A549 (cell line): Measurements from ENCODE around the gene CAMTA1. TPM values are rescaled to one million over a fixed set of nuclear protein-coding genes. Genes with fewer than 3 reads are reported as not detected.

Experiments used
- ATAC-seq, 2 experiments: fragments of 200-7000 bp in 1 of 2; fragments of >200 bp in 1 of 2; cut with Nextera tagmentation in 1 of 2; cut with Tn5 transposase in 1 of 2; 3 replicates each; pipeline versions ENCODE4 v1.8.0 to v1.9.1; 2018 to 2020; ENCODE audit warnings: mild to moderate bottlenecking in 1 of 2, moderate library complexity in 1 of 2
- CTCF ChIA-PET: fragments of 300-600 bp; sonication (Branson Sonifier 250); formaldehyde crosslinking; extraction: SDS; loops from one replicate; lab custom pipeline; 2021; ENCODE audit warnings: antibody characterized with exemption, inconsistent platforms; lab: Yijun Ruan, JAX
- POLR2A ChIA-PET: fragments of 350-600 bp; formaldehyde crosslinking; extraction: SDS; loops from one replicate; lab custom pipeline; 2021; ENCODE audit warnings: antibody characterized with exemption, inconsistent platforms; lab: Yijun Ruan, JAX
- DNase-seq, 2 experiments: peaks; one replicate each; pipeline versions ENCODE4 v3.0.0 to v3.0.0-alpha.2; 2011 to 2016; ENCODE audit warnings: low read depth in 1 of 2, low spot score in 1 of 2
- FAIRE-seq: peaks from 2 replicates; lab custom pipeline; 2011; peaks lifted over from hg19 to GRCh38; lab: Jason Lieb, UNC
- H3K27ac ChIP-seq, 2 experiments: fragments of >200 bp; sonication (Bioruptor Twin); formaldehyde crosslinking; 3 replicates each; pipeline ENCODE4 v1.5.1; 2016 to 2017
- H3K4me1 ChIP-seq: fragments of >200 bp; sonication (Bioruptor Twin); formaldehyde crosslinking; 3 replicates; pipeline ENCODE4 v1.6.1; 2016
- H3K4me2 ChIP-seq: fragments of >200 bp; sonication (Bioruptor Twin); formaldehyde crosslinking; 3 replicates; pipeline ENCODE4 v1.6.1; 2016
- H3K4me3 ChIP-seq: fragments of >200 bp; sonication (Bioruptor Twin); formaldehyde crosslinking; 3 replicates; pipeline ENCODE4 v1.5.1; 2016
- H3K9me3 ChIP-seq: fragments of >200 bp; sonication (Bioruptor Twin); formaldehyde crosslinking; 3 replicates; pipeline ENCODE4 v1.6.1; 2016
- CBX8 ChIP-seq: fragments of 200-600 bp; sonication (generic); IDR thresholded peaks from 2 replicates; pipeline ENCODE4 v1.6.1; 2016
- EHF ChIP-seq: fragments of 250-450 bp; sonication (Bioruptor Pico); IDR thresholded peaks from 2 replicates; pipeline ENCODE4 v1.5.0; 2020; ENCODE audit warnings: mild to moderate bottlenecking
- ESRRA ChIP-seq: fragments of 150-350 bp; IDR thresholded peaks from 2 replicates; pipeline ENCODE4 v1.6.1; 2014; ENCODE audit warnings: mild to moderate bottlenecking, low read length, borderline replicate concordance
- FOXS1 ChIP-seq: fragments of 250-450 bp; sonication (Bioruptor Pico); IDR thresholded peaks from 2 replicates; pipeline ENCODE4 v1.5.0; 2020; ENCODE audit warnings: mild to moderate bottlenecking, moderate library complexity
- HOXB13 ChIP-seq: fragments of 250-450 bp; sonication (Bioruptor Pico); IDR thresholded peaks from 2 replicates; pipeline ENCODE4 v1.5.0; 2020; ENCODE audit warnings: low read depth, mild to moderate bottlenecking, moderate library complexity
- JUN ChIP-seq, 2 experiments: fragments of >200 bp; sonication (Bioruptor Twin); formaldehyde crosslinking; IDR thresholded peaks; 2 replicates in 1 of 2; 3 replicates in 1 of 2; pipeline ENCODE4 v1.6.1; 2016 to 2017
- KDM1A ChIP-seq: fragments of 200-600 bp; sonication (generic); IDR thresholded peaks from 2 replicates; pipeline ENCODE4 v1.6.1; 2016; ENCODE audit warnings: low read depth, mild to moderate bottlenecking
- KDM5A ChIP-seq: fragments of 200-600 bp; sonication (generic); IDR thresholded peaks from 2 replicates; pipeline ENCODE4 v1.6.1; 2016; ENCODE audit warnings: antibody characterized with exemption, mild to moderate bottlenecking
- MAZ ChIP-seq: fragments of 150-350 bp; IDR thresholded peaks from 2 replicates; pipeline ENCODE4 v1.6.1; 2014; ENCODE audit warnings: antibody characterized with exemption, low read depth, low read length, borderline replicate concordance
- POLR2AphosphoS2 ChIP-seq: conservative IDR thresholded peaks from 2 replicates; pipeline ENCODE4 v1.6.1; 2012; ENCODE audit warnings: low read length, improper control_type of control experiment, inconsistent platforms
- SMC3 ChIP-seq: fragments of >200 bp; sonication (Bioruptor Twin); formaldehyde crosslinking; IDR thresholded peaks from 3 replicates; pipeline ENCODE4 v1.6.1; 2018; ENCODE audit warnings: inconsistent platforms
- TFCP2L1 ChIP-seq: fragments of 250-450 bp; sonication (Bioruptor Pico); IDR thresholded peaks from 2 replicates; pipeline ENCODE4 v1.5.0; 2021; ENCODE audit warnings: mild to moderate bottlenecking
- ZC3H11A ChIP-seq: fragments of 450-650 bp; IDR thresholded peaks from 2 replicates; pipeline ENCODE4 v1.6.1; 2014; ENCODE audit warnings: antibody characterized with exemption, mild to moderate bottlenecking
- ZNF302 ChIP-seq: fragments of 250-450 bp; sonication (Bioruptor Pico); IDR thresholded peaks from 2 replicates; pipeline ENCODE4 v1.9.0; 2021; ENCODE audit warnings: inconsistent platforms, mild to moderate bottlenecking, moderate library complexity
- WGBS: methylation state at CpG from one replicate; pipeline ENCODE4 v1.1.6; 2017; ENCODE audit errors: missing lambda C conversion rate; 5-methylcytosine and 5-hydroxymethylcytosine counted together
- polyA plus RNA-seq, 4 experiments: library from polyadenylated mRNA; depleted of rRNA in 3 of 4; stranded (reverse); fragments of >200 nt; fragmentation: RNase III in 1 of 4; extraction: RNeasy Plus Mini Kit Qiagen cat#74134 plus additional on column Dnase treatment in 1 of 4; gene quantifications; 2 replicates in 3 of 4; 3 replicates in 1 of 4; pipeline ENCODE4 v1.2.3, GENCODE V29; 2011 to 2017
- TF ChIP-seq, protein P1 (sequence below): fragments of 250-450 bp; sonication (Bioruptor Pico); IDR thresholded peaks from 2 replicates; pipeline ENCODE4 v1.5.0; 2021; ENCODE audit warnings: mild to moderate bottlenecking, moderate library complexity, borderline replicate concordance
- TF ChIP-seq, protein P2 (sequence below): fragments of 150-350 bp; IDR thresholded peaks from 2 replicates; pipeline ENCODE4 v1.6.1; 2014; ENCODE audit warnings: low read depth, mild to moderate bottlenecking, low read length
- TF ChIP-seq, protein P3 (sequence below): fragments of 450-650 bp; IDR thresholded peaks from 2 replicates; pipeline ENCODE4 v1.6.1; 2014; ENCODE audit warnings: antibody characterized with exemption
- TF ChIP-seq, protein P4 (sequence below): fragments of >200 bp; sonication (Bioruptor Twin); formaldehyde crosslinking; IDR thresholded peaks from 3 replicates; pipeline ENCODE4 v1.5.1; 2016
- TF ChIP-seq, protein P5 (sequence below): fragments of >200 bp; sonication (Bioruptor Twin); formaldehyde crosslinking; IDR thresholded peaks from 3 replicates; pipeline ENCODE4 v1.6.1; 2016
- TF ChIP-seq, protein P6 (sequence below): fragments of 250-450 bp; sonication (Bioruptor Pico); IDR thresholded peaks from 2 replicates; pipeline ENCODE4 v1.5.0; 2020; ENCODE audit warnings: low read depth, mild to moderate bottlenecking, moderate library complexity

The CAMTA1 gene
- polyA plus RNA-seq, 2 of the 4 experiments (the other 2 are of a cell fraction): 58.8 to 75.0 TPM

DNA sequence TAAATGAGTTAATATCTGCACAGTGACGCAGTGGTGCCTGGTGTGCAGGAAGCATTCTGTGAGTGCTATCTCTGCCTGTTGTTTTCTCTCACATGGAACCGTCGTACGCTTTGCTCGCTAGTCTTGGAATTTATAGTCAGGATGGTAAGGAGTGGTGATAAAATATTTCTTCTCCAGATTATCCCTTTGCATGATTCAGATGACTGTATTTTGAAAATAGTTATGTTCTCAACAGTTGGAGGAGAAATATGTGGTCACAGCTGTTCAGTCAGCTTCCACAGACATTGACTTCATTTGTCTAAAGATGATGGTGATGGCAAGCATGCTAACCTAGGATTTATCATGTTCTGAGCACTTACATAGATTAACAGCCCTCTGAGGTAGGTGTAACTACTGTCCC is 944.5 kb downstream of the CAMTA1 start:
- TF ChIP-seq HOXB13 (CRISPR knock-in tag): no peak

DNA sequence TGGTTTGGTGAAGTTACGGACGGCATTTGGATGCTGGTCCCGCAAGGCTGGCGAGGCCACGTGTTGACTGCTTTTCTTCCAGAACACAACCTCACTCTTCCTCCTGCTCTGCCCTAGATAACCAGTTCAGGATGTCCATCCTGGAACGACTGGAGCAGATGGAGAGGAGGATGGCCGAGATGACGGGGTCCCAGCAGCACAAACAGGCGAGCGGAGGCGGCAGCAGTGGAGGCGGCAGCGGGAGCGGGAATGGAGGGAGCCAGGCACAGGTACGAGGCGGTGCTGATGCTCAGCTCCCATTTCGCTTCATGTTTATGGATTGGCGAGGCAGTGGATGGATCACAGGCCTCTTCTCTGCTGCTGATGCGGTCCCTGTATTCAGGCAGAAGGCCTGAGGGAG is 947.1 kb downstream of the CAMTA1 start:
- Histone ChIP-seq H3K4me3 (no peak overlapping the region), H3K4me2 (no peak overlapping the region), H3K4me1 (no peaks in the 10 kb centered on the region), H3K9me3 (no peaks in the 10 kb centered on the region), H3K27ac (no peak overlapping the region)
- DNase-seq: no peak
- FAIRE-seq: no peak
- TF ChIP-seq CBX8: no peak
- TF ChIP-seq, protein P1, sequence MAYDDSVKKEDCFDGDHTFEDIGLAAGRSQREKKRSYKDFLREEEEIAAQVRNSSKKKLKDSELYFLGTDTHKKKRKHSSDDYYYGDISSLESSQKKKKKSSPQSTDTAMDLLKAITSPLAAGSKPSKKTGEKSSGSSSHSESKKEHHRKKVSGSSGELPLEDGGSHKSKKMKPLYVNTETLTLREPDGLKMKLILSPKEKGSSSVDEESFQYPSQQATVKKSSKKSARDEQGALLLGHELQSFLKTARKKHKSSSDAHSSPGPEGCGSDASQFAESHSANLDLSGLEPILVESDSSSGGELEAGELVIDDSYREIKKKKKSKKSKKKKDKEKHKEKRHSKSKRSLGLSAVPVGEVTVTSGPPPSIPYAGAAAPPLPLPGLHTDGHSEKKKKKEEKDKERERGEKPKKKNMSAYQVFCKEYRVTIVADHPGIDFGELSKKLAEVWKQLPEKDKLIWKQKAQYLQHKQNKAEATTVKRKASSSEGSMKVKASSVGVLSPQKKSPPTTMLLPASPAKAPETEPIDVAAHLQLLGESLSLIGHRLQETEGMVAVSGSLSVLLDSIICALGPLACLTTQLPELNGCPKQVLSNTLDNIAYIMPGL (CRISPR knock-in tag): no peak
- TF ChIP-seq, protein P2, sequence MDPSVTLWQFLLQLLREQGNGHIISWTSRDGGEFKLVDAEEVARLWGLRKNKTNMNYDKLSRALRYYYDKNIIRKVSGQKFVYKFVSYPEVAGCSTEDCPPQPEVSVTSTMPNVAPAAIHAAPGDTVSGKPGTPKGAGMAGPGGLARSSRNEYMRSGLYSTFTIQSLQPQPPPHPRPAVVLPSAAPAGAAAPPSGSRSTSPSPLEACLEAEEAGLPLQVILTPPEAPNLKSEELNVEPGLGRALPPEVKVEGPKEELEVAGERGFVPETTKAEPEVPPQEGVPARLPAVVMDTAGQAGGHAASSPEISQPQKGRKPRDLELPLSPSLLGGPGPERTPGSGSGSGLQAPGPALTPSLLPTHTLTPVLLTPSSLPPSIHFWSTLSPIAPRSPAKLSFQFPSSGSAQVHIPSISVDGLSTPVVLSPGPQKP: no peak
- TF ChIP-seq MAZ: no peak
- TF ChIP-seq, protein P3, sequence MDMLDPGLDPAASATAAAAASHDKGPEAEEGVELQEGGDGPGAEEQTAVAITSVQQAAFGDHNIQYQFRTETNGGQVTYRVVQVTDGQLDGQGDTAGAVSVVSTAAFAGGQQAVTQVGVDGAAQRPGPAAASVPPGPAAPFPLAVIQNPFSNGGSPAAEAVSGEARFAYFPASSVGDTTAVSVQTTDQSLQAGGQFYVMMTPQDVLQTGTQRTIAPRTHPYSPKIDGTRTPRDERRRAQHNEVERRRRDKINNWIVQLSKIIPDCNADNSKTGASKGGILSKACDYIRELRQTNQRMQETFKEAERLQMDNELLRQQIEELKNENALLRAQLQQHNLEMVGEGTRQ: no peak
- TF ChIP-seq, protein P4, sequence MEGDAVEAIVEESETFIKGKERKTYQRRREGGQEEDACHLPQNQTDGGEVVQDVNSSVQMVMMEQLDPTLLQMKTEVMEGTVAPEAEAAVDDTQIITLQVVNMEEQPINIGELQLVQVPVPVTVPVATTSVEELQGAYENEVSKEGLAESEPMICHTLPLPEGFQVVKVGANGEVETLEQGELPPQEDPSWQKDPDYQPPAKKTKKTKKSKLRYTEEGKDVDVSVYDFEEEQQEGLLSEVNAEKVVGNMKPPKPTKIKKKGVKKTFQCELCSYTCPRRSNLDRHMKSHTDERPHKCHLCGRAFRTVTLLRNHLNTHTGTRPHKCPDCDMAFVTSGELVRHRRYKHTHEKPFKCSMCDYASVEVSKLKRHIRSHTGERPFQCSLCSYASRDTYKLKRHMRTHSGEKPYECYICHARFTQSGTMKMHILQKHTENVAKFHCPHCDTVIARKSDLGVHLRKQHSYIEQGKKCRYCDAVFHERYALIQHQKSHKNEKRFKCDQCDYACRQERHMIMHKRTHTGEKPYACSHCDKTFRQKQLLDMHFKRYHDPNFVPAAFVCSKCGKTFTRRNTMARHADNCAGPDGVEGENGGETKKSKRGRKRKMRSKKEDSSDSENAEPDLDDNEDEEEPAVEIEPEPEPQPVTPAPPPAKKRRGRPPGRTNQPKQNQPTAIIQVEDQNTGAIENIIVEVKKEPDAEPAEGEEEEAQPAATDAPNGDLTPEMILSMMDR: no peak
- no peak for TF ChIP-seq POLR2AphosphoS2
- no peak for TF ChIP-seq ZC3H11A
- ChIA-PET CTCF (interaction anchor here (1.6 kb wide), 1 partner anchor 20 kb away, joined by 6 read pairs; no protein-coding TSS in a partner anchor), POLR2A (no interaction called here)
- ATAC-seq: no peak
- 83% methylated on average over 14 of the region's 19 CpGs for WGBS

More for the DNA sequence above, 944.5 kb downstream of the CAMTA1 start:
- Histone ChIP-seq H3K9me3 (no peaks in the 10 kb centered on the region), H3K27ac (no peak overlapping the region), H3K4me3 (no peak overlapping the region), H3K4me1 (no peaks in the 10 kb centered on the region), H3K4me2 (no peak overlapping the region)
- FAIRE-seq (no peak), DNase-seq (no peak), ATAC-seq (no peak)
- ChIA-PET POLR2A (no interaction called here), CTCF (interaction anchor here (1.1 to 1.7 kb wide), 2 partner anchors 9 to 24 kb away, joined by 3 to 5 read pairs; no protein-coding TSS in a partner anchor)
- WGBS: 89% methylated on average over 5 of the region's 5 CpGs

DNA sequence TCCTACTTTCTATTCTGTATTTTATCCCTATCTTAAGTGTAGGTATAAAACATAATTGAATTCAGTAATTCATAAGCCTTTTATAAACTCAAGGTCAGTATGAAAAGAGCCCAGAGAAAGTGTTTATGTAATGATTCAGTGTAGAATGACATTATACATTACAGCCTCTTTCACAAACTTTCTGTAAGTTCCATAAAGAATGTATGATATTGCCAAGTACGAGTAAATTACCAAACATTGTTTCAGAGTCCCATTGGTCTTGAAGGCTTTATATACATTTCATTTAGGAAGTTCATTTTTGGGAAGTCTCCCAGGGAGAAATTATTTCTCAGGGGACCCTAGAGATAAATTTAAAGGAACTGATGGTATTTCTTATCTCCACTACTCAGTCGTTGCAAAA is 948.0 kb downstream of the CAMTA1 start:
- ATAC-seq (no peak), FAIRE-seq (no peak), DNase-seq (no peak)
- Histone ChIP-seq H3K9me3 (no peaks in the 10 kb centered on the region), H3K27ac (no peak overlapping the region), H3K4me3 (no peak overlapping the region), H3K4me1 (no peaks in the 10 kb centered on the region), H3K4me2 (no peak overlapping the region)
- 58% methylated on average over 2 of the region's 2 CpGs for WGBS
- ChIA-PET POLR2A (no interaction called here), CTCF (no interaction called here)
- no peak for TF ChIP-seq KDM5A

DNA sequence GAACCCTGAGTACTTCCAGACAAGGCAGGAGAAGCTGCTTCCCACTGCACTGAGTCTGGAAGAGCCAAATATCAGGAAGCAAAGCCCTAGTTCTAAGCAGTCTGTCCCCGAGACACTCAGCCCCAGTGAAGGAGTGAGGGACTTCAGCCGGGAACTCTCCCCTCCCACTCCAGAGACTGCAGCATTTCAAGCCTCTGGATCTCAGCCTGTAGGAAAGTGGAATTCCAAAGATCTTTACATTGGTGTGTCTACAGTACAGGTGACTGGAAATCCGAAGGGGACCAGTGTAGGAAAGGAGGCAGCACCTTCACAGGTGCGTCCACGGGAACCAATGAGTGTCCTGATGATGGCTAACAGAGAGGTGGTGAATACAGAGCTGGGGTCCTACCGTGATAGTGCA is 952.8 kb downstream of the CAMTA1 start:
- ATAC-seq (no peak), FAIRE-seq (no peak), DNase-seq (no peak)
- no peak overlapping the region for H3K4me3 ChIP-seq
- no peaks in the 10 kb centered on the region for H3K4me1 ChIP-seq
- POLR2A ChIA-PET: no interaction called here
- 75% methylated on average over 5 of the region's 6 CpGs for WGBS
- no peaks in the 10 kb centered on the region for H3K9me3 ChIP-seq
- no peak overlapping the region for H3K4me2 ChIP-seq
- no peak overlapping the region for H3K27ac ChIP-seq
- CTCF ChIA-PET: interaction anchor here (2.2 to 7.2 kb wide), 2 partner anchors 15 to 71 kb away, joined by 15 to 36 read pairs; no protein-coding TSS in a partner anchor
- no peak for TF ChIP-seq SMC3
- no peak for TF ChIP-seq MAZ
- no peak for TF ChIP-seq FOXS1 (CRISPR knock-in tag)
- no peak for TF ChIP-seq ZNF302 (CRISPR knock-in tag)
- TF ChIP-seq ESRRA: no peak
- no peak for TF ChIP-seq EHF
- TF ChIP-seq JUN (IDR thresholded peaks at IDR 0.05): no peak
- TF ChIP-seq, protein P5, sequence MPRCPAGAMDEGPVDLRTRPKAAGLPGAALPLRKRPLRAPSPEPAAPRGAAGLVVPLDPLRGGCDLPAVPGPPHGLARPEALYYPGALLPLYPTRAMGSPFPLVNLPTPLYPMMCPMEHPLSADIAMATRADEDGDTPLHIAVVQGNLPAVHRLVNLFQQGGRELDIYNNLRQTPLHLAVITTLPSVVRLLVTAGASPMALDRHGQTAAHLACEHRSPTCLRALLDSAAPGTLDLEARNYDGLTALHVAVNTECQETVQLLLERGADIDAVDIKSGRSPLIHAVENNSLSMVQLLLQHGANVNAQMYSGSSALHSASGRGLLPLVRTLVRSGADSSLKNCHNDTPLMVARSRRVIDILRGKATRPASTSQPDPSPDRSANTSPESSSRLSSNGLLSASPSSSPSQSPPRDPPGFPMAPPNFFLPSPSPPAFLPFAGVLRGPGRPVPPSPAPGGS: no peak
- no peak for TF ChIP-seq KDM1A
- TF ChIP-seq, protein P6, sequence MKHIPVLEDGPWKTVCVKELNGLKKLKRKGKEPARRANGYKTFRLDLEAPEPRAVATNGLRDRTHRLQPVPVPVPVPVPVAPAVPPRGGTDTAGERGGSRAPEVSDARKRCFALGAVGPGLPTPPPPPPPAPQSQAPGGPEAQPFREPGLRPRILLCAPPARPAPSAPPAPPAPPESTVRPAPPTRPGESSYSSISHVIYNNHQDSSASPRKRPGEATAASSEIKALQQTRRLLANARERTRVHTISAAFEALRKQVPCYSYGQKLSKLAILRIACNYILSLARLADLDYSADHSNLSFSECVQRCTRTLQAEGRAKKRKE: no peak
- no peak for TF ChIP-seq TFCP2L1 (CRISPR knock-in tag)
- TF ChIP-seq, protein P1 (CRISPR knock-in tag): no peak
